ENCODE measurements around the gene TAOK2.
A peak's percentile ranks its signal among the peaks of the same experiment; 100 is the strongest.

The TAOK2 gene

GRCh38 chr16:29975811-29976511 is 2.3 kb downstream of the TAOK2 start:
- peaks cover 45% of the 10 kb centered on the region for H3K79me2 ChIP-seq (ENCODE audit: control insufficient read depth, low read length)

DNA sequence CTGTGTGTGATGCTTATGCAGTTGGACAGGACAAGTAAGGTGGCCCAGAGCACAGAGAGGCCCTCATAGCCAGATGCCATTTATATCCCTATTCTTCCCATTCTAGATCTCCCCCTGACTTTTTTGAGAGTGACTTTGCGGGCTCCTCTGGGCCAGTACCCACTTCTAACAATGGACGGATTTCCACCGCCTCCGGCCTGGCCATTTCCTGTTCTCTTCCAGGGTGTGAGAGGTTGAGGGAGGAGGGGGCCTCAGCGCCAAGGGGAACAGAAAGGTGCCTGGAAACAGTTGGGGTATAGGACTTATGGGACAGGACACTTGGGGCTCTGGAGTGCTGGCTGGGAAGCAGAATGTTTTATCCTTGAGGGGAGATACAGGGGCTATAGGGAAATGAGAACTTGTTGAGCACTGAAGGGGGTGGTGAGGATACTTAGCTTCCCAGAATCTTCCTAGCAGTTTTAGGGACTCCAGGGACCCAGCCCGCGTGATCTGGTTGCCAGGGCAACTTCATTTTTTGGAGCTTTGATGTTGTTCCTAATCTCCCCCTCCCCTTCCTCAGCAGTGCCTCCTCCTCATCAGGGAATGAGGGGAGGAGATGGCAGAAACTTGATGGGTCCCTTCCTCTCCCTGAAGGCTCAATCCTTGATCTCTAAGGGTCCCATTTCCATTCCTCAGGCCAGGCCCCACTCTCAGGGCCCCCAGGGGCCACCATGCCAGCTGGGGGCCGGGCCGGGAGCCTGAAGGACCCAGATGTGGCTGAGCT is 3.6 kb downstream of the TAOK2 start:
- Histone ChIP-seq H3K4me1 (ENCODE audit: control insufficient read depth, low read length) (peaks cover 30% of the 10 kb centered on the region), H3K4me2 (ENCODE audit: low read length) (no peak overlapping the region; the same call in 1 of the 2 replicates), H3K9me2 (replicated peaks; ENCODE audit: control insufficient read depth, low read length) (no peaks in the 10 kb centered on the region), H3K9me3 (ENCODE audit: control insufficient read depth, insufficient read depth, low read length) (peaks cover 7% of the 10 kb centered on the region; the same call in 1 of the 2 replicates), H3K27ac (ENCODE audit: low read depth, low read length) (no peak overlapping the region), H3K4me3 (ENCODE audit: low read length) (no peak overlapping the region), H3K27me3 (ENCODE audit: control insufficient read depth, low read length) (no peaks in the 10 kb centered on the region), H3K36me3 (ENCODE audit: control insufficient read depth, low read length) (peaks cover 81% of the 10 kb centered on the region), H4K20me1 (ENCODE audit: control insufficient read depth, insufficient read depth, low read depth, low read length) (peaks cover 10% of the 10 kb centered on the region), H3K79me2 (ENCODE audit: control insufficient read depth, low read length) (peaks cover 45% of the 10 kb centered on the region), H3F3A (ENCODE audit: control insufficient read depth, insufficient read depth) (0 out of 2 replicates have a peak, but pooled peaks cover 2% of the 10 kb centered on the region)
- TF ChIP-seq EZH2phosphoT487 (IDR thresholded peaks at IDR 0.05; ENCODE audit: borderline replicate concordance, low read length) (no peak), CTCF (IDR thresholded peaks at IDR 0.05; ENCODE audit: low read depth, low read length, poor library complexity, severe bottlenecking) (no peak)

More at GRCh38 chr16:29975811-29976511, 2.3 kb downstream of the TAOK2 start:
- Histone ChIP-seq H4K20me1 (ENCODE audit: control insufficient read depth, insufficient read depth, low read depth, low read length) (peaks cover 10% of the 10 kb centered on the region), H3K4me3 (ENCODE audit: low read length) (peak overlapping the region; percentile 99), H3K9me2 (replicated peaks; ENCODE audit: control insufficient read depth, low read length) (no peaks in the 10 kb centered on the region), H3K4me1 (ENCODE audit: control insufficient read depth, low read length) (peaks cover 30% of the 10 kb centered on the region), H3K27me3 (ENCODE audit: control insufficient read depth, low read length) (no peaks in the 10 kb centered on the region), H3F3A (ENCODE audit: control insufficient read depth, insufficient read depth) (0 out of 2 replicates have a peak, but pooled peaks cover 6% of the 10 kb centered on the region), H3K4me2 (ENCODE audit: low read length) (peak overlapping the region; percentile 97), H3K27ac (ENCODE audit: low read depth, low read length) (no peak overlapping the region), H3K36me3 (ENCODE audit: control insufficient read depth, low read length) (peaks cover 73% of the 10 kb centered on the region), H3K9me3 (ENCODE audit: control insufficient read depth, insufficient read depth, low read length) (peaks cover 7% of the 10 kb centered on the region; the same call in 1 of the 2 replicates)
- TF ChIP-seq EZH2phosphoT487 (IDR thresholded peaks at IDR 0.05; ENCODE audit: borderline replicate concordance, low read length) (no peak), CTCF (IDR thresholded peaks at IDR 0.05; ENCODE audit: low read depth, low read length, poor library complexity, severe bottlenecking) (peak; percentile 8)

GRCh38 chr16:29978081-29978480 is 4.4 kb downstream of the TAOK2 start:
- H3K4me1 ChIP-seq (ENCODE audit: control insufficient read depth, low read length), result peaks cover 26% of the 10 kb centered on the region
- no peaks in the 10 kb centered on the region for H3K27me3 ChIP-seq (ENCODE audit: control insufficient read depth, low read length)
- no peak overlapping the region for H3K4me2 ChIP-seq (ENCODE audit: low read length)
- no peak overlapping the region for H3K27ac ChIP-seq (ENCODE audit: low read depth, low read length)
- no peaks in the 10 kb centered on the region for H3K9me2 ChIP-seq (replicated peaks; ENCODE audit: control insufficient read depth, low read length)
- no peak for TF ChIP-seq EZH2phosphoT487 (IDR thresholded peaks at IDR 0.05; ENCODE audit: borderline replicate concordance, low read length)
- TF ChIP-seq CTCF (IDR thresholded peaks at IDR 0.05; ENCODE audit: low read depth, low read length, poor library complexity, severe bottlenecking), result no peak
- H3K79me2 ChIP-seq (ENCODE audit: control insufficient read depth, low read length), result peaks cover 45% of the 10 kb centered on the region
- peaks cover 81% of the 10 kb centered on the region for H3K36me3 ChIP-seq (ENCODE audit: control insufficient read depth, low read length)
- H3K9me3 ChIP-seq (ENCODE audit: control insufficient read depth, insufficient read depth, low read length), result peaks cover 2% of the 10 kb centered on the region; the same call in 1 of the 2 replicates
- H3F3A ChIP-seq (ENCODE audit: control insufficient read depth, insufficient read depth), result no peaks in the 10 kb centered on the region
- H4K20me1 ChIP-seq (ENCODE audit: control insufficient read depth, insufficient read depth, low read depth, low read length), result peaks cover 10% of the 10 kb centered on the region
- no peak overlapping the region for H3K4me3 ChIP-seq (ENCODE audit: low read length)

All from DOHH2 (cell line).